GM12878 (cell line): ENCODE data around the gene ZNF354B. TPM values are rescaled to one million over a fixed set of nuclear protein-coding genes. Genes with fewer than 3 reads are reported as not detected.

Experiments
- ATAC-seq: fragments of 200-7000 bp; cut with Tn5 transposase; 3 replicates; pipeline ENCODE4 v1.9.1; 2020; ENCODE audit warnings: mild to moderate bottlenecking, moderate library complexity
- BruUV-seq: library from RNA; stranded (reverse); fragments of 400-500 nt; replicated peaks from 2 replicates; lab custom pipeline; 2021; lab: Mats Ljungman, UMichigan
- CTCF ChIA-PET: fragments of 300-600 bp; sonication (Branson Sonifier 250); formaldehyde crosslinking; extraction: SDS; loops from one replicate; lab custom pipeline; 2021; ENCODE audit warnings: inconsistent platforms; lab: Yijun Ruan, JAX
- POLR2A ChIA-PET: fragments of 350-600 bp; formaldehyde crosslinking; extraction: SDS; loops from one replicate; lab custom pipeline; 2021; ENCODE audit warnings: inconsistent platforms; lab: Charles Lee
- RAD21 ChIA-PET: fragments of 300-600 bp; sonication (Branson Sonifier 250); formaldehyde crosslinking; loops from one replicate; lab custom pipeline; 2023; ENCODE audit warnings: antibody characterized with exemption; ENCODE audit not compliant: unreplicated experiment; lab: Charles Lee
- SMC1A ChIA-PET: fragments of 300-600 bp; sonication (Branson Sonifier 250); formaldehyde crosslinking; loops from one replicate; lab custom pipeline; 2023; ENCODE audit not compliant: unreplicated experiment, uncharacterized antibody; lab: Charles Lee
- DNase-seq: peaks from one replicate; pipeline ENCODE4 v3.0.0-alpha.2; 2011; ENCODE audit warnings: low read depth, low spot score
- FAIRE-seq: peaks from 3 replicates; lab custom pipeline; 2011; peaks lifted over from hg19 to GRCh38; lab: Jason Lieb, UNC
- H2AFZ ChIP-seq: 2 replicates; pipeline ENCODE4 v1.6.0; 2011; ENCODE audit warnings: low read depth, low read length, control low read depth; ENCODE audit not compliant: control insufficient read depth
- H3K27ac ChIP-seq: 2 replicates; pipeline ENCODE4 v1.5.1; 2011; ENCODE audit warnings: control low read depth; ENCODE audit not compliant: control insufficient read depth, insufficient read depth
- H3K27me3 ChIP-seq, 2 experiments: replicated peaks in 1 of 2; 2 replicates each; pipeline versions ENCODE4 v1.6.0 to v1.6.1; 2011; ENCODE audit warnings: low read length in 1 of 2; ENCODE audit not compliant: control insufficient read depth in 2 of 2, insufficient read depth in 2 of 2
- H3K36me3 ChIP-seq, 2 experiments: 2 replicates each; pipeline ENCODE4 v1.5.1; 2011; ENCODE audit warnings: low read length in 1 of 2; ENCODE audit not compliant: control insufficient read depth in 2 of 2, insufficient read depth in 2 of 2
- H3K4me1 ChIP-seq: 2 replicates; pipeline ENCODE4 v1.6.1; 2011; ENCODE audit warnings: mild to moderate bottlenecking, low read length, moderate library complexity, mixed read lengths; ENCODE audit not compliant: control insufficient read depth, insufficient read depth
- H3K4me2 ChIP-seq: 2 replicates; pipeline ENCODE4 v1.6.0; 2011; ENCODE audit warnings: control low read depth; ENCODE audit not compliant: control insufficient read depth, insufficient read depth
- H3K4me3 ChIP-seq: fragments of 200-600 bp; sonication (generic); 2 replicates; pipeline ENCODE4 v1.5.1; 2016
- H3K79me2 ChIP-seq: 2 replicates; pipeline ENCODE4 v1.6.0; 2011; ENCODE audit warnings: low read length; ENCODE audit not compliant: control insufficient read depth, insufficient read depth
- H3K9ac ChIP-seq: 2 replicates; pipeline ENCODE4 v1.8.0; 2011; ENCODE audit warnings: low read length, control low read depth, mixed read lengths; ENCODE audit not compliant: control insufficient read depth, insufficient read depth
- H3K9me3 ChIP-seq: replicated peaks from 3 replicates; pipeline ENCODE4 v1.5.1; 2011; ENCODE audit warnings: mild to moderate bottlenecking, low read length; ENCODE audit not compliant: control insufficient read depth, insufficient read depth
- H4K20me1 ChIP-seq: 2 replicates; pipeline ENCODE4 v1.6.0; 2011; ENCODE audit not compliant: control insufficient read depth, insufficient read depth
- ASH2L ChIP-seq: fragments of 300-600, 200-600 bp; sonication (generic); IDR thresholded peaks from 2 replicates; pipeline ENCODE4 v1.6.1; 2017; ENCODE audit warnings: low read depth, mild to moderate bottlenecking, borderline replicate concordance
- BRCA1 ChIP-seq: IDR thresholded peaks from 2 replicates; pipeline ENCODE4 v1.6.1; 2011; ENCODE audit warnings: low read depth, low read length, improper control_type of control experiment
- EED ChIP-seq: sonication (generic); IDR thresholded peaks from 2 replicates; pipeline ENCODE4 v1.6.1; 2016; ENCODE audit warnings: antibody characterized with exemption, low read depth
- GATAD2B ChIP-seq: fragments of 450-650 bp; conservative IDR thresholded peaks from 2 replicates; pipeline ENCODE4 v1.6.1; 2017; ENCODE audit warnings: low read depth, mild to moderate bottlenecking, moderate library complexity
- IRF4 ChIP-seq: IDR thresholded peaks from 2 replicates; pipeline ENCODE4 v1.6.1; 2011; ENCODE audit warnings: low read depth, low read length
- NR2F1 ChIP-seq: fragments of 450-650 bp; conservative IDR thresholded peaks from 2 replicates; pipeline ENCODE4 v1.6.1; 2017; ENCODE audit warnings: mild to moderate bottlenecking
- PML ChIP-seq: IDR thresholded peaks from 2 replicates; pipeline ENCODE4 v1.6.1; 2012; ENCODE audit warnings: low read length, inconsistent platforms
- RAD21 ChIP-seq: IDR thresholded peaks from 2 replicates; pipeline ENCODE4 v1.6.1; 2011; ENCODE audit warnings: mild to moderate bottlenecking, low read depth, low read length, moderate library complexity; ENCODE audit not compliant: insufficient read depth
- RBBP5 ChIP-seq: fragments of 200-600 bp; sonication (generic); conservative IDR thresholded peaks from 2 replicates; pipeline ENCODE4 v1.6.1; 2016
- SRF ChIP-seq, 2 experiments: IDR thresholded peaks; 2 replicates each; pipeline ENCODE4 v1.6.1; 2011; ENCODE audit warnings: low read depth in 2 of 2, low read length in 2 of 2, mild to moderate bottlenecking in 1 of 2, moderate library complexity in 1 of 2
- YBX1 ChIP-seq: fragments of 450-650 bp; IDR thresholded peaks from 2 replicates; pipeline ENCODE4 v1.6.1; 2016; ENCODE audit warnings: antibody characterized with exemption
- ZNF217 ChIP-seq: fragments of 450-650 bp; IDR thresholded peaks from 2 replicates; pipeline ENCODE4 v1.6.1; 2017; ENCODE audit warnings: antibody characterized with exemption, mild to moderate bottlenecking
- WGBS: methylation state at CpG from one replicate; pipeline ENCODE4 v1.1.6; 2016; ENCODE audit warnings: low lambda C conversion rate; ENCODE audit not compliant: insufficient replicate concordance, insufficient coverage; ENCODE audit errors: missing lambda C conversion rate; 5-methylcytosine and 5-hydroxymethylcytosine counted together
- in situ Hi-C: fragments of 300-500 bp; cut with MboI; formaldehyde crosslinking; loops from 9 replicates; pipeline ENCODE4 v1.14.3; 2018; ENCODE audit warnings: mixed read lengths
- intact Hi-C: fragments of 100-400 bp; cut with micrococcal nuclease; formaldehyde crosslinking; loops from one replicate; pipeline ENCODE4 v1.14.2; 2022; ENCODE audit not compliant: unreplicated experiment
- polyA plus RNA-seq, 11 experiments: library from polyadenylated mRNA; depleted of rRNA in 4 of 11; unstranded in 6 of 11; stranded (reverse) in 5 of 11; fragments of >200 nt; fragmentation: Nextera tagmentation in 4 of 11; fragmentation: Illumina TruSeq in 1 of 11; extraction: Ambion mirVana in 4 of 11; extraction: Trizol in 1 of 11; gene quantifications; 1 replicate in 1 of 11; 2 replicates in 10 of 11; pipeline versions ENCODE4 v1.2.1 to v1.2.3, GENCODE V29; 2011 to 2016; ENCODE audit warnings: inconsistent platforms in 2 of 11, missing spikeins in 2 of 11, low read depth in 1 of 11
- total RNA-seq, 4 experiments: library from RNA; depleted of rRNA in 3 of 4; stranded (reverse); fragments of >200 nt in 3 of 4; fragmentation: Illumina TruSeq in 1 of 4; extraction: Trizol in 1 of 4; gene quantifications; 2 replicates each; pipeline versions ENCODE4 v1.2.1 to v1.2.3, GENCODE V29; 2013 to 2021
- TF ChIP-seq, protein P1 (sequence below): fragments of 450-650 bp; IDR thresholded peaks from 2 replicates; pipeline ENCODE4 v1.6.1; 2017; ENCODE audit warnings: antibody characterized with exemption, mild to moderate bottlenecking, moderate library complexity
- TF ChIP-seq, protein P2 (sequence below): fragments of 150-350 bp; IDR thresholded peaks from 2 replicates; pipeline ENCODE4 v1.6.1; 2016; ENCODE audit warnings: low read depth, low read length
- TF ChIP-seq, protein P3 (sequence below): IDR thresholded peaks from 2 replicates; pipeline ENCODE4 v1.6.1; 2012; ENCODE audit warnings: low read length, inconsistent platforms

The ZNF354B gene
- total and polyA plus RNA-seq, 10 of the 15 experiments (the other 5 are each of a cell fraction or from before 2014, with no cell fraction given) = 0.64 to 11.1 (median 4.9) TPM

DNA sequence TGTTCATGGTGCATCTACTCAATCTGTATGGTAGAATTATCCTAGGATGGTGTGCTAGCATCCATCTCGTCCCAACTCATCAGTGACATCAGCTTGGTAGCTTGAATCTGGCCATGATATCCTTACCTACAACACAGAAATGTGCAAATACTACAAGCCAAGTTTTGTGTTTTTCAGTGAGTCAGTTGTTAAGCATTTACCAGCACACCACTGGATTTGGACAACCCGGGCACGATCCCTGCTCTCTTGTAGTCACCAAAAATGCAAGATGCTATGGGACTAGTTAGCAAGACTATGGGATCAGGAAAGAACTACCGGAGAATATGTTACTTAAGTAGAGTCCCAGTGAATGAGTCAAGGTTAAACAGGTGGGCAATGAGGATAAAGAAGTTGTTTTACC lies 32.1 kb upstream of the ZNF354B start (continued):
- TF ChIP-seq, protein P1, sequence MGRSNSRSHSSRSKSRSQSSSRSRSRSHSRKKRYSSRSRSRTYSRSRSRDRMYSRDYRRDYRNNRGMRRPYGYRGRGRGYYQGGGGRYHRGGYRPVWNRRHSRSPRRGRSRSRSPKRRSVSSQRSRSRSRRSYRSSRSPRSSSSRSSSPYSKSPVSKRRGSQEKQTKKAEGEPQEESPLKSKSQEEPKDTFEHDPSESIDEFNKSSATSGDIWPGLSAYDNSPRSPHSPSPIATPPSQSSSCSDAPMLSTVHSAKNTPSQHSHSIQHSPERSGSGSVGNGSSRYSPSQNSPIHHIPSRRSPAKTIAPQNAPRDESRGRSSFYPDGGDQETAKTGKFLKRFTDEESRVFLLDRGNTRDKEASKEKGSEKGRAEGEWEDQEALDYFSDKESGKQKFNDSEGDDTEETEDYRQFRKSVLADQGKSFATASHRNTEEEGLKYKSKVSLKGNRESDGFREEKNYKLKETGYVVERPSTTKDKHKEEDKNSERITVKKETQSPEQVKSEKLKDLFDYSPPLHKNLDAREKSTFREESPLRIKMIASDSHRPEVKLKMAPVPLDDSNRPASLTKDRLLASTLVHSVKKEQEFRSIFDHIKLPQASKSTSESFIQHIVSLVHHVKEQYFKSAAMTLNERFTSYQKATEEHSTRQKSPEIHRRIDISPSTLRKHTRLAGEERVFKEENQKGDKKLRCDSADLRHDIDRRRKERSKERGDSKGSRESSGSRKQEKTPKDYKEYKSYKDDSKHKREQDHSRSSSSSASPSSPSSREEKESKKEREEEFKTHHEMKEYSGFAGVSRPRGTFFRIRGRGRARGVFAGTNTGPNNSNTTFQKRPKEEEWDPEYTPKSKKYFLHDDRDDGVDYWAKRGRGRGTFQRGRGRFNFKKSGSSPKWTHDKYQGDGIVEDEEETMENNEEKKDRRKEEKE = no peak
- TF ChIP-seq RBBP5 (no peak), ASH2L (no peak)

DNA sequence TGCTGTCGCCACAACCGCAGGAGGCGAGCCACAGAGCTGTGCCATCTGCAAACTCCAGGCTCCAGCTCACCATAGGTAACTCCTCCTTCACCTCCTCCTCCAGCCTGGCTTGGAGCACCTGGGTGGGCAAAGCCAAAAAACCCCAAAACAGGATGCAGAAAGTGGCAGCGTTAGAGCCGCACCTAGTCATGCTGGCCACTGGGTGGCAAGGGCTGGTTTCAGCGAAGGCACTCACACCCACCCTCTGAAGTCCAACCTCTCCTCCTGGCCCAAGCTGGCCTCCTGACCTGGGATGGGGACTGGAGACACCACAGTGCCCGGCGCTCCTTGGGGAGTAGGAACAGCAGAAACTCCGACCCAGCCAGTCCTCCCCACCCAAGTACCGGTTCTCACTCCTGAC lies 28.7 kb upstream of the ZNF354B start:
- Histone ChIP-seq H2AFZ (no peak overlapping the region), H3K4me3 (no peak overlapping the region), H3K36me3 (no peaks in the 10 kb centered on the region), H3K4me1 (no peaks in the 10 kb centered on the region), H3K4me2 (no peak overlapping the region), H3K27ac (no peak overlapping the region), H3K79me2 (no peaks in the 10 kb centered on the region), H3K9me3 (no peaks in the 10 kb centered on the region; the same call in 2 of the 3 replicates), H3K9ac (no peak overlapping the region), H4K20me1 (no peaks in the 10 kb centered on the region), H3K27me3 (no peaks in the 10 kb centered on the region)
- intact Hi-C loops (no loop called here), in situ Hi-C loops (no loop called here)
- 68% methylated on average over 10 of the region's 10 CpGs for WGBS
- BruUV-seq = no TSS peak
- SMC1A ChIA-PET = no interaction called here
- FAIRE-seq (no peak), DNase-seq (no peak), ATAC-seq (no peak)
- TF ChIP-seq, protein P2, sequence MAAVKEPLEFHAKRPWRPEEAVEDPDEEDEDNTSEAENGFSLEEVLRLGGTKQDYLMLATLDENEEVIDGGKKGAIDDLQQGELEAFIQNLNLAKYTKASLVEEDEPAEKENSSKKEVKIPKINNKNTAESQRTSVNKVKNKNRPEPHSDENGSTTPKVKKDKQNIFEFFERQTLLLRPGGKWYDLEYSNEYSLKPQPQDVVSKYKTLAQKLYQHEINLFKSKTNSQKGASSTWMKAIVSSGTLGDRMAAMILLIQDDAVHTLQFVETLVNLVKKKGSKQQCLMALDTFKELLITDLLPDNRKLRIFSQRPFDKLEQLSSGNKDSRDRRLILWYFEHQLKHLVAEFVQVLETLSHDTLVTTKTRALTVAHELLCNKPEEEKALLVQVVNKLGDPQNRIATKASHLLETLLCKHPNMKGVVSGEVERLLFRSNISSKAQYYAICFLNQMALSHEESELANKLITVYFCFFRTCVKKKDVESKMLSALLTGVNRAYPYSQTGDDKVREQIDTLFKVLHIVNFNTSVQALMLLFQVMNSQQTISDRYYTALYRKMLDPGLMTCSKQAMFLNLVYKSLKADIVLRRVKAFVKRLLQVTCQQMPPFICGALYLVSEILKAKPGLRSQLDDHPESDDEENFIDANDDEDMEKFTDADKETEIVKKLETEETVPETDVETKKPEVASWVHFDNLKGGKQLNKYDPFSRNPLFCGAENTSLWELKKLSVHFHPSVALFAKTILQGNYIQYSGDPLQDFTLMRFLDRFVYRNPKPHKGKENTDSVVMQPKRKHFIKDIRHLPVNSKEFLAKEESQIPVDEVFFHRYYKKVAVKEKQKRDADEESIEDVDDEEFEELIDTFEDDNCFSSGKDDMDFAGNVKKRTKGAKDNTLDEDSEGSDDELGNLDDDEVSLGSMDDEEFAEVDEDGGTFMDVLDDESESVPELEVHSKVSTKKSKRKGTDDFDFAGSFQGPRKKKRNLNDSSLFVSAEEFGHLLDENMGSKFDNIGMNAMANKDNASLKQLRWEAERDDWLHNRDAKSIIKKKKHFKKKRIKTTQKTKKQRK = no peak
- TF ChIP-seq ZNF217 (no peak), BRCA1 (no peak), SRF (IDR thresholded peaks at IDR 0.05; ENCODE audit: low read depth in 2 of 2, low read length in 2 of 2) (no peak), PML (no peak), GATAD2B (no peak), IRF4 (no peak), RAD21 (no peak), YBX1 (no peak), EED (no peak), NR2F1 (no peak)
- TF ChIP-seq, protein P3, sequence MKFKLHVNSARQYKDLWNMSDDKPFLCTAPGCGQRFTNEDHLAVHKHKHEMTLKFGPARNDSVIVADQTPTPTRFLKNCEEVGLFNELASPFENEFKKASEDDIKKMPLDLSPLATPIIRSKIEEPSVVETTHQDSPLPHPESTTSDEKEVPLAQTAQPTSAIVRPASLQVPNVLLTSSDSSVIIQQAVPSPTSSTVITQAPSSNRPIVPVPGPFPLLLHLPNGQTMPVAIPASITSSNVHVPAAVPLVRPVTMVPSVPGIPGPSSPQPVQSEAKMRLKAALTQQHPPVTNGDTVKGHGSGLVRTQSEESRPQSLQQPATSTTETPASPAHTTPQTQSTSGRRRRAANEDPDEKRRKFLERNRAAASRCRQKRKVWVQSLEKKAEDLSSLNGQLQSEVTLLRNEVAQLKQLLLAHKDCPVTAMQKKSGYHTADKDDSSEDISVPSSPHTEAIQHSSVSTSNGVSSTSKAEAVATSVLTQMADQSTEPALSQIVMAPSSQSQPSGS = no peak
- CTCF ChIA-PET = interaction anchor here (1.4 kb wide), 1 partner anchor 100 kb away, joined by 3 read pairs; the partner anchor contains the start of gene ZNF354A
- POLR2A ChIA-PET = no interaction called here
- RAD21 ChIA-PET = no interaction called here
